B cell (primary cell): ENCODE results near the gene ABR. TPM values are rescaled to one million over a fixed set of nuclear protein-coding genes. Genes with fewer than 3 reads are reported as not detected.
"Not testable (repeated sequence)": the region's sequence is repeated elsewhere in the genome, so short reads cannot be mapped to it uniquely, and the experiment has no call there.

ENCODE experiments used
- ATAC-seq: fragments of 200-7000 bp; cut with Tn5 transposase; one replicate; pipeline ENCODE4 v1.10.0; 2021; ENCODE audit warnings: low read depth, mild to moderate bottlenecking, moderate number of reproducible peaks, moderate library complexity
- CTCF ChIA-PET: fragments of 350-600 bp; sonication (Branson Sonifier 250); formaldehyde crosslinking; loops from one replicate; lab custom pipeline; 2021; ENCODE audit warnings: antibody characterized with exemption, inconsistent platforms; lab: Charles Lee
- POLR2A ChIA-PET: fragments of 350-600 bp; sonication (Branson Sonifier 250); formaldehyde crosslinking; loops from one replicate; lab custom pipeline; 2021; ENCODE audit warnings: antibody characterized with exemption; lab: Charles Lee
- DNase-seq: peaks from one replicate; pipeline ENCODE4 v3.0.0; 2013
- H2AFZ ChIP-seq: 2 replicates; pipeline ENCODE4 v1.6.1; 2012; ENCODE audit warnings: mild to moderate bottlenecking, low read depth, low read length; ENCODE audit not compliant: insufficient read depth, poor library complexity, severe bottlenecking
- H3K27ac ChIP-seq, 2 donors: 1 replicate in 1 of 2; 2 replicates in 1 of 2; pipeline ENCODE4 v1.5.1; 2012 to 2013; ENCODE audit warnings: low read length in 2 of 2, mild to moderate bottlenecking in 2 of 2, moderate library complexity in 1 of 2
- H3K27me3 ChIP-seq, 4 experiments: fragments of 200-600 bp in 1 of 4; sonication (generic) in 1 of 4; replicated peaks in 1 of 4; 1 replicate in 2 of 4; 2 replicates in 2 of 4; pipeline versions ENCODE4 v1.6.1 to v1.7.0; 2013 to 2016; ENCODE audit warnings: low read length in 3 of 4, mild to moderate bottlenecking in 2 of 4, mixed read lengths in 1 of 4, moderate library complexity in 1 of 4; ENCODE audit not compliant: insufficient read depth in 4 of 4, control insufficient read depth in 3 of 4; ENCODE audit errors: control extremely low read depth in 1 of 4
- H3K36me3 ChIP-seq, 2 experiments: replicated peaks in 1 of 2; 1 replicate in 1 of 2; 2 replicates in 1 of 2; pipeline versions ENCODE4 v1.6.1 to v1.7.1; 2013; ENCODE audit warnings: low read length in 1 of 2; ENCODE audit not compliant: insufficient read depth in 2 of 2, control insufficient read depth in 1 of 2; ENCODE audit errors: control extremely low read depth in 1 of 2, extremely low read depth in 1 of 2
- H3K4me1 ChIP-seq, 2 donors: fragments of 200-600 bp in 1 of 2; sonication (generic) in 1 of 2; 1 replicate in 1 of 2; 2 replicates in 1 of 2; pipeline versions ENCODE4 v1.5.1 to v1.6.1; 2013 to 2017; ENCODE audit warnings: low read length in 2 of 2; ENCODE audit not compliant: control insufficient read depth in 2 of 2, insufficient read depth in 2 of 2
- H3K4me2 ChIP-seq: replicated peaks from 2 replicates; pipeline ENCODE3; 2012; ENCODE audit warnings: mild to moderate bottlenecking, low read depth, low read length; ENCODE audit not compliant: poor library complexity, severe bottlenecking
- H3K4me3 ChIP-seq, 5 experiments: fragments of 200-600 bp in 1 of 5; sonication (generic) in 1 of 5; 1 replicate in 3 of 5; 2 replicates in 2 of 5; pipeline versions ENCODE4 v1.5.1 to v1.7.0; 2011 to 2016; ENCODE audit warnings: low read length in 4 of 5, mild to moderate bottlenecking in 4 of 5, low read depth in 2 of 5, control low read depth in 1 of 5, moderate library complexity in 1 of 5; ENCODE audit not compliant: insufficient read depth in 1 of 5; ENCODE audit errors: control extremely low read depth in 1 of 5, extremely low read depth in 1 of 5
- H3K79me2 ChIP-seq: fragments of 200-600 bp; sonication (generic); one replicate; pipeline ENCODE4 v1.6.0; 2016; ENCODE audit warnings: low read length; ENCODE audit not compliant: control insufficient read depth, insufficient read depth
- H3K9ac ChIP-seq: fragments of 200-600 bp; sonication (generic); 2 replicates; pipeline ENCODE4 v1.6.1; 2017; ENCODE audit warnings: mild to moderate bottlenecking, low read length, moderate library complexity
- H3K9me3 ChIP-seq, 3 donors: one replicate each; pipeline versions ENCODE4 v1.6.1 to v1.7.1; 2013; ENCODE audit warnings: low read length in 2 of 3; ENCODE audit not compliant: control insufficient read depth in 2 of 3, insufficient read depth in 1 of 3; ENCODE audit errors: control extremely low read depth in 1 of 3
- H4K20me1 ChIP-seq: 2 replicates; pipeline ENCODE4 v1.6.0; 2012; ENCODE audit warnings: mild to moderate bottlenecking, low read length; ENCODE audit not compliant: insufficient read depth, control insufficient read depth, poor library complexity, severe bottlenecking
- H3K27ac Mint-ChIP-seq: one replicate; pipeline ENCODE4 v1.8.0; 2021; ENCODE audit warnings: mixed read lengths
- H3K27me3 Mint-ChIP-seq: one replicate; pipeline ENCODE4 v1.8.0; 2021; ENCODE audit warnings: mixed read lengths
- H3K4me1 Mint-ChIP-seq: one replicate; pipeline ENCODE4 v1.8.0; 2021; ENCODE audit warnings: mixed read lengths
- H3K4me3 Mint-ChIP-seq: one replicate; pipeline ENCODE4 v1.8.0; 2021; ENCODE audit warnings: mixed read lengths
- H3K9me3 Mint-ChIP-seq: one replicate; pipeline ENCODE4 v1.8.0; 2022; ENCODE audit warnings: mixed read lengths; ENCODE audit not compliant: insufficient read depth
- EZH2 ChIP-seq: IDR thresholded peaks from 2 replicates; pipeline ENCODE4 v1.6.1; 2012; ENCODE audit warnings: borderline replicate concordance, low read depth, mild to moderate bottlenecking, moderate library complexity, low read length; ENCODE audit not compliant: insufficient read depth, poor library complexity, severe bottlenecking
- WGBS: methylation state at CpG from one replicate; pipeline ENCODE4 v1.1.5; 2013; ENCODE audit warnings: missing lambda C conversion rate; ENCODE audit not compliant: insufficient coverage; 5-methylcytosine and 5-hydroxymethylcytosine counted together
- intact Hi-C: fragments of 100-400 bp; cut with micrococcal nuclease; formaldehyde crosslinking; loops from one replicate; pipeline ENCODE4 v1.10.0; 2022
- polyA plus RNA-seq: library from polyadenylated mRNA; depleted of rRNA; stranded (reverse); fragments of >200 nt; gene quantifications from 2 replicates; pipeline ENCODE4 v1.2.3, GENCODE V29; 2012
- total RNA-seq, 2 donors: library from RNA; stranded (reverse); fragments of 120-200 nt in 1 of 2; gene quantifications; 1 replicate in 1 of 2; 2 replicates in 1 of 2; pipeline versions ENCODE4 v1.2.3 to v1.2.4, GENCODE V29; 2013 to 2022
- TF ChIP-seq, protein P1 (sequence below): fragments of 200-600 bp; IDR thresholded peaks from one replicate; pipeline ENCODE4 v1.8.0; 2022; ENCODE audit warnings: antibody characterized with exemption, mild to moderate bottlenecking

Gene ABR
- total and polyA plus RNA-seq, 2 donors (not counting 1 experiment from before 2014, with no cell fraction given) = 79.8 to 262 TPM

DNA sequence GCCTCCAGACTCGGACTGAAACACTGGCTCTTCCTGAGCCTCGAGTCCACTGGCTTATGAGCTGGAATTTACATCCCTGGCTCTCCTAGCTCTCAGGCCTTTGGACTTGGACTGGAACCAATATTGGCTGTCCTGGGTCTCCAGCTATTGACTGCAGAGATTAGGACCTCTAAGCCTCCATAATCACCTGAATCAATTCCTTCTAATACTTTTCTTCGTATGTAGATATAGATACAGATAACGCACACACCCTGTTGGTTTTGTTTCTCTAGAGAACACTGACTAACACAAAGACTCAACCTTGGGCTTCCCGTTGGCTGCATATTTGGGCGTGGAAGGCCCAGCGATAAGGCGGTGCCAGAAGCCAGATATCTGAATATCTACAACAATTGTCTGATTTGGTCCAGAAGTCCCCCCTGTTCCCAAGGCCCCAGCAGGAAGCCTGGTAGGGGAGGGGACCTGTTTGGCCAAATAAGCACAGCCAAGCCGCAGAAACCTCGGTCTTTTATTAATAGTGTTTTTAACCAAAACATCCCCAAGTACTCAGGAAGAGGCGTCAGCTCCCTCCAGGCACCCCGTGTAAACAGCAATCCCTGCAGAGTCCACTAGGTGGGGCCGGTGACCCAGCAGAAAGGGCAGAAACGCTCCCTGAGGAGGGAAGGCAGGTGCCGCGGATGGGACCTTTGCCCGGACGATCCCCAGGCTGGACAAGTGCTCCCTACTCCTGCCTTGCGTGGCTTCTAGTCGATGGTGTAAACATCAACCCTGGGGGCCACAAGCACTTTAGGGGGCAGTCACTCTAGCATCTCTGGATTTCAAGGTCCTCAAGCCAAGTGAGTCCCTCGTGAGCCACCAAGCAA lies 57.0 kb downstream of the ABR start:
- H3K27me3 Mint-ChIP-seq = no peaks in the 10 kb centered on the region
- CTCF ChIA-PET = interaction anchor here (0.5 to 6.2 kb wide), 26 partner anchors 11 to 780 kb away, joined by 3 to 138 read pairs (median 6); no protein-coding TSS in a partner anchor
- peaks cover 2 to 9% of the 10 kb centered on the region in 2 experiments for H3K36me3 ChIP-seq
- ATAC-seq (peak; percentile 95), DNase-seq (peak; percentile 85)
- 29% methylated on average over 15 of the region's 21 CpGs for WGBS
- peaks cover 71% of the 10 kb centered on the region for H3K79me2 ChIP-seq
- H3K9me3 ChIP-seq = no peaks in the 10 kb centered on the region
- no peak overlapping the region for H2AFZ ChIP-seq
- H3K4me1 Mint-ChIP-seq = peaks cover 15% of the 10 kb centered on the region
- no peak overlapping the region for H3K4me3 ChIP-seq
- no peak overlapping the region for H3K27ac ChIP-seq
- no peak overlapping the region for H3K9ac ChIP-seq
- peaks cover 87% of the 10 kb centered on the region for H4K20me1 ChIP-seq
- H3K4me2 ChIP-seq = peak overlapping the region; percentile 51
- no peaks in the 10 kb centered on the region for H3K9me3 Mint-ChIP-seq
- peaks cover 12% of the 10 kb centered on the region in 2 donors for H3K4me1 ChIP-seq
- intact Hi-C loops = loop anchor here (2.0 kb wide), 2 partner anchors 64 to 136 kb away; no protein-coding TSS in a partner anchor
- H3K4me3 Mint-ChIP-seq = no peak overlapping the region
- TF ChIP-seq EZH2 = no peak
- TF ChIP-seq, protein P1, sequence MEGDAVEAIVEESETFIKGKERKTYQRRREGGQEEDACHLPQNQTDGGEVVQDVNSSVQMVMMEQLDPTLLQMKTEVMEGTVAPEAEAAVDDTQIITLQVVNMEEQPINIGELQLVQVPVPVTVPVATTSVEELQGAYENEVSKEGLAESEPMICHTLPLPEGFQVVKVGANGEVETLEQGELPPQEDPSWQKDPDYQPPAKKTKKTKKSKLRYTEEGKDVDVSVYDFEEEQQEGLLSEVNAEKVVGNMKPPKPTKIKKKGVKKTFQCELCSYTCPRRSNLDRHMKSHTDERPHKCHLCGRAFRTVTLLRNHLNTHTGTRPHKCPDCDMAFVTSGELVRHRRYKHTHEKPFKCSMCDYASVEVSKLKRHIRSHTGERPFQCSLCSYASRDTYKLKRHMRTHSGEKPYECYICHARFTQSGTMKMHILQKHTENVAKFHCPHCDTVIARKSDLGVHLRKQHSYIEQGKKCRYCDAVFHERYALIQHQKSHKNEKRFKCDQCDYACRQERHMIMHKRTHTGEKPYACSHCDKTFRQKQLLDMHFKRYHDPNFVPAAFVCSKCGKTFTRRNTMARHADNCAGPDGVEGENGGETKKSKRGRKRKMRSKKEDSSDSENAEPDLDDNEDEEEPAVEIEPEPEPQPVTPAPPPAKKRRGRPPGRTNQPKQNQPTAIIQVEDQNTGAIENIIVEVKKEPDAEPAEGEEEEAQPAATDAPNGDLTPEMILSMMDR = peak; percentile 92
- no peaks in the 10 kb centered on the region for H3K27me3 ChIP-seq
- POLR2A ChIA-PET = no interaction called here
- H3K27ac Mint-ChIP-seq = no peak overlapping the region

DNA sequence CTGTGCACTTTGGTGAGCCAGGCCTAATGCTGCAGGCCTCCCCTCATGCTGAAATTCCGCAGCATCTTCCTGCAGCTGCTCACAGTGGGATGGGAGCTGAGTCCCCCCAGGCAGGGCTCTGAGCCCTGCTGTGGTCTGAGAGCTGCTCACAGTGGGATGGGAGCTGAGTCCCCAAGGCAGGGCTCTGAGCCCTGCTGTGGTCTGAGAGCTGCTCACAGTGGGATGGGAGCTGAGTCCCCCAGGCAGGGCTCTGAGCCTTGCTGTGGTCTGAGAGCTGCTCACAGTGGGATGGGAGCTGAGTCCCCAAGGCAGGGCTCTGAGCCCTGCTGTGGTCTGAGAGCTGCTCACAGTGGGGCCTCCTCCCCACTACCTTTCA lies 58.4 kb downstream of the ABR start:
- POLR2A ChIA-PET = interaction anchor here (0.5 kb wide), 1 partner anchor 379 kb away, joined by 3 read pairs; no protein-coding TSS in a partner anchor
- H3K27ac Mint-ChIP-seq, H3K4me3 Mint-ChIP-seq, intact Hi-C loops, H3K9ac ChIP-seq, ATAC-seq, H2AFZ ChIP-seq, DNase-seq, H3K4me2 ChIP-seq, H3K27ac ChIP-seq, H3K27me3 Mint-ChIP-seq, H3K4me3 ChIP-seq, H3K36me3 ChIP-seq, H3K9me3 ChIP-seq, H3K9me3 Mint-ChIP-seq, H3K27me3 ChIP-seq: not testable (repeated sequence)
- peaks cover 62% of the 10 kb centered on the region for H3K79me2 ChIP-seq
- WGBS = 89% methylated on average over 1 of the region's 1 CpG
- peaks cover 15% of the 10 kb centered on the region for H3K4me1 Mint-ChIP-seq
- H3K4me1 ChIP-seq = peaks cover 12% of the 10 kb centered on the region in 2 donors
- CTCF ChIA-PET = interaction anchor here (0.5 to 6.2 kb wide), 11 partner anchors 10 to 368 kb away, joined by 3 to 138 read pairs (median 7); no protein-coding TSS in a partner anchor
- peaks cover 80% of the 10 kb centered on the region for H4K20me1 ChIP-seq
